ENCODE results near the gene BCOR.
A peak's percentile ranks its signal among the peaks of the same experiment; 100 is the strongest.

BCOR gene

DNA sequence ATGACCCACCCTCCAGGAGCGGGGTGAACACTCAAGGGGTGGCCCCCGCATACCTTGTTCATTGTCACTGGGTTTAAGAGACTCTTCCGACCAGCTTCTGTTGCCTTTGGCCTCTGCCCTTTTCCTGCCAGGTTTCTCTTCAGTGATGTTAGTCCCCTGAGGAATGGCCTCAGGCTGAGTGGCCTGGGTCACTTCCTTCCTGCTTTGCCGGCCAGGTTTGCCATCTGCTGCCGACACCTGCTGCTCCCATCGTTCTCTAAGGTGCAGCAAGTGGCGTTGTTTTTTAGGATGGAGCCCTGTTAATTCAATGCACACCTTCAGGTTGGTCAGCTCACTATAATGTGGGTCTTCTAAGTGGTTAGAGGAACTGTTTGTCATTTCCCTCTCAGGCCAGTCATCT is 34.2 kb downstream of the BCOR start:
- no peak for DNase-seq (ENCODE audit: low spot score)

DNA sequence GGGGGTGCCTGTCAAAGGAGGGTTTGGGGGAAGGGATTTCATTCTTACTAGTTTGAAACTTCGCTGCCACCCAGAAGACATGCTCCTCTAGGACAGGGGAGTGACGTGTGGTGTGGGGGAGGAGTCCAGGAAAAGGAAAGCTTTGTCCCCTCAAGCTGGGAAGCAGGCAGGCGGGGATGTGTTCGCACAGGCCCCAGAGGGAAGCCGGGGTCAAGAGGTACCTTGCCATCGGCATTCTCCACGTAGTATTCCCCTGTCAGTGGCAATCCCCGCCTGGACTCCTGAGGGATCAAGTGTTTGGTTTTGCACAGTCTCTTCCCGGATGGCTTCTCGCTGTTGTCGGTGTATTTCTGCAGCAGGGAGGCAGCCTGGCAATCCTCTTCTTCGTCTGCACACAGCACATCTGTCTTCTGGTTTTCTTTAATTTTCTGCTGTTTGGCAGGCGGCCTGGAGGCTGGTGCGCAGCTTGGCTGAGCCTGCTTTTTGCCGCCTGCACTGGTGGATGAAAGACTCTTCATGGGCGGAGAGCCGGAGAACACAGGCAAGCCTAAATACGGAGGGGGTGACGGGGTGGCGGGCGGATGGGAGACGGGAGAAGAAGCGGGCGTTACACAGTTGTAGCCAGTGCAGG is 35.1 kb downstream of the BCOR start:
- DNase-seq (ENCODE audit: low spot score), result no peak

DNA sequence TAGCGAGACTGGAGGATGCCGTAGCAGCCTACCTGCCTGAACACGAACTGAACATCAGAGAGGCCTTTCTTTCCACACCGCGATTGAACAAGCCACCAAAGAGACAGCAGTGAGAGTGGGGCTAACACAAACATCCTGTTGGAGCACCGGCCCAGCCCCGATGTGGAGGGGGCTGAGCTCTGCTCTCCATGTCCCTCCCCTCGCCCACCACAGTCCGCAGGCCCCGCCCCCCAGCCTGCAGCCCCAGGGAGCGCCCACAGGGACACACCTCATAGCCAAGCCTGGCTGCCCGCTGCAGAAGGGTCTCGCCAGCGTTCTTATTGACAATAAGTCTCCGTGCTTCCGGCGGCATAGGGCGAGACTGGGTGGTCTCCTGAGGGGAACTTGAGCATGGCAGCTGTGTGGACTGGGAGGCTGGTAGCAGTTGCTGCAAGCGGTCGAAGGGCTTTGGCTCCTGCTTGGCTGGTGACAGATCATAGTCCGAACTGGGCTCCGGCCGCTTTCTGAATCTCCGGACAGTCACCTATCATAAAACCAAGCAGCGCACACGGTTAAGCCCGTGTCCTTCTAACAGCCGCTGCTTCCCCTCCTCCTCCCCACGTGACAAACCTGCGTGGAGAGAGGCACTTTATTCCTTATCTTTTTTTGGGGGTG is 35.8 kb downstream of the BCOR start:
- no peak for DNase-seq (ENCODE audit: low spot score)

DNA sequence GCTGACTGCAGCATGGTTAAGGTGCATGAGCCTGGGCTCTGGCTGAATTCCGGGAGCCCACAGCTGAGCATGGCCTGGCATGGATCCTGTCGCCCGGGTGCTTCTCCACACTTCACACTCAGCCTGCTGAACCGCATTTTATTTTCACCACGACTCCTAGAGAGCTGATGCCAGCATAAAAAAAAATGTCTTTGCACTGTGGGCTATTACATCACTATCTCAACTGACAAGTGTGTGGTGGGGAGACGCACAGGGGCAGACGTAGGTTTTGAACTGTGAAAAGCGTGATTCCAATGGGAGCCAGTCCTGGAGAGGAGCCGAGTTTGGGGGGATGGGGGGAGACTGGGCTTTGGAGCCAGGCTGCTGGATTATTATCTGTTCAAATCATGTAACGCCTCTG is 36.8 kb downstream of the BCOR start:
- DNase-seq (ENCODE audit: low spot score), result no peak

DNA sequence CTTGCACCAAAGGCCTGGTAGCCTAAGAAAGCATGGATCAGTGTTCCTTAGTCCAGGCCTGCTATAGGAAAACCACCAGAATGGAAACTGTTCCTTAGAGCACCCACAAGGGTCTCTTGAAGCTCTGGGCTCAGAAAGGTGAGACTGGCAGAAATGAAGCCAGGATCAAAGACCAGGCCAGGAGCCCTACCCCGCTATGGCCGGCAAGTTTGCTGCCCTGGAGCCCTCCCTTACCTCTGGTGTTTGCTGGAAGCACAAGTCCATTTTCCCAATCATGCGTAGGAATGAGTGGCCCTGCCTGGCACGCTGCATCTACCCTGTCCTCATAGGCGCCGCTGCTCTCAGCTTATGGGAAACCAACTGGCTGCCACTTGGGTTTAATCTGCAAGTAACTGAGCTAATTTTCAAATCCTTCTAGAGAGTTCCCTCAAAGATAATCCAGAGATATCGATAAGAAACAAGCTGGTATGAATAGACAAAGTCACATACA is 37.4 kb downstream of the BCOR start:
- no peak for DNase-seq (ENCODE audit: low spot score)

DNA sequence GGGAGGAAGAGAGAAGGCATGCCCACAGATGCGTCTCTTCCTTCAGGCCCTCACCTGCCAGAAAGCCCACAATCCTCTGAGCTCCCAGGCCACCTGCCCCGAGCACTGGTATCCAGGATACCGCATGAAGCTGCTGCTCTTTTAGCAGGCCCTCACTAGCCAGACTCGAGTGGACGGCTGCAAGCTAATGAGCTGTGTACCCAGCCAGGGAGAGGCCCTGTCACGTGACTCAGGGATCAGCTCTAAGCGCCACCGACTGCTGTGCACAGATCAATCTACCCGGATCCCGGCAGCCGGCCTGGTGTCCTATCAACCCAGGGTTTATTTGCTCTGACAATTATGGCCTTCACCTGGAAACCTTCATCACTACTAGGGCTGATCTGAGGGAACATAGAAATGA is 39.0 kb downstream of the BCOR start:
- no peak for DNase-seq (ENCODE audit: low spot score)

DNA sequence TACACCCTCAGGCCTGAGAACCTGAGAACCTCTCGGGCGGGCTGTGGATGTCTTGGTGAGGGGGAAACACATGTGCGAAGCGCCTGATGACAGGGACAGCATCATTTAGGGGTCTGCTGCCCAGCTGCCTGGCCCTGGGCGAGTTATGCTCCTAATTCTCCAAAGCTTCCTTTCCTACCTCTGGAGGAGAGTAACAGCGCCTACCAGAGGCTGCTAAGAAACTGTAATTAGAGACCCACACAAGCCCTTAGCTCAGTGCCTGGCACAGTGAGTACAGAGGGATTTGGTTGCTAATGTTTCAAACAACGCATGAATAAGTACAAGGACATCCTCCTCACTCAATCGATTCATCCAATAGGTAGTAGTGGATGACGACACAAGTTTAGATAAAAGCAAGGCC is 40.4 kb downstream of the BCOR start:
- no peak for DNase-seq (ENCODE audit: low spot score)

DNA sequence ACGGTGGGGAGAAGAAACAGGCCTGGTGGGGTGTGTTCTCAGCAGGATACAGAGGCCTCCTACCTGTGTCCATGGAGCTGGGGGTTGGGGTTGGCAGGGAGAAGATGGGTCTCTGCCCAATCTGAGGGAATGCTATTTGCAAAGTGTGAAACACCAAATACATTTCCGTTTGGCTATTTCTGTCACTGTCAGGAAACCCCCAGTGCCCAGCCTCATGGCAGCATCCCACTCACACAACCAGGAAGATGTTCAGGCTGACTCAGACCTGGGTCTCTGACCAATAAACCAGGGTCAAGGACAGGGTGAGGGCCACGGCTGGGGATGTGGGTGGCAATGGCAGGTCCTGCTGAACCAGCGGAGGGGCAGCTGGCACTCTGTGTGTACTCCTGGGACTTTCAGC is 41.3 kb downstream of the BCOR start:
- no peak for DNase-seq (ENCODE audit: low spot score)

DNA sequence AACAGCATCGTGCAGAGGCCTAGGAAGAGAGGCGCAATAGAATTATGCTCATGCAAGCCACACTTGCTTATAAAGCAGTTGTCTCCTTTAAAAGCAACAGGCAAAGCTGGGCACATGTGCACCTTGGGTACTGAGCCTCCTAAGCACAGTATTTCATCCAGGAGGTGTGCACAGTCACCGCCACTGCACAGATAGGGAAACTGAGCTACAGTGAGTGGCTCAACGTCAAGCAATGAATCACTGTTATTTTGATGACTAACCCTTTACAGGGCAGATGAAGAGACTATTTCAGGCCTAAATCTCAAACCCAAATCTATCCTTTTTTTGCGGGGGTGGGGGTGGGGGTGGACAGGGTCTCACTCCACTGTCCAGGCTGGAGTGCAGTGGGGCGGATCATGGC is 42.3 kb downstream of the BCOR start:
- DNase-seq (ENCODE audit: low spot score), result no peak

DNA sequence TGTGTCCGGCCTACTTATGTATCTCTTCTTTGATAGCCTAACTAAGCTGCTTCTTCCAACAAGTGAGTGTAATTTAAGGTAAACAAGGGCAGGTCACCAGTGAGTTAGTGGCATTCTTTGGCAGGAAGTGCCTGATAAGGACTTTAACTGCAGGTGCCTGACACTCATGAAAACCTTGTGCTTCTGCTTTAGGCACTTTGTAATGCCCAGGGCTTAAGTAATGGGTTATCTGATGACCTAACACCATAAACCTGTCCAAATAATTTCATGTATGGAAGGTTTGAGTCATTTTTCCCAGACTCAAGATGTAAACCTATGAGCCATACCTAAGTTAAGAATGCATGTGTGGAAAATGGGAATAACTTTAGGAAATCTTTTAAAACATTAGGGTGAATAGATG is 43.0 kb downstream of the BCOR start:
- DNase-seq (ENCODE audit: low spot score), result no peak

DNA sequence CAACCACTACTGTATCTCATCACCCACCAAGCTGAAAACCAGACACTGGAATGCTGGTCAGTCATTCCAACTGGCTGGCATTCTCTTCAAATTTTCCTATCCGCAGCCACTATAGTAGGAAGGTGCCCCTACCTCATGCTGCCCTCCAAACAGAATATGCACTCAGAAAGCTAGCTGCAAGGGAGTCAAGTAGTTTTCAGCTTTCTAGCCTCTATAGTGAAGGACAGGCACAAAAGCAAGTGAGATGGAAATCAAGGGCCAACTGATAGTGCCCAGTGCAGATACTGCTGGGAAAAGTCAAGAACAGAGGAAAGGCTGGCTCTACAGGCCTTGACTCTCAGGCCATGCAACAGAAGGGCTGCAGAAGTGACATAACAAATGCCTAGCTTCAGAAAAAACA is 47.2 kb downstream of the BCOR start:
- DNase-seq (ENCODE audit: low spot score), result no peak

DNA sequence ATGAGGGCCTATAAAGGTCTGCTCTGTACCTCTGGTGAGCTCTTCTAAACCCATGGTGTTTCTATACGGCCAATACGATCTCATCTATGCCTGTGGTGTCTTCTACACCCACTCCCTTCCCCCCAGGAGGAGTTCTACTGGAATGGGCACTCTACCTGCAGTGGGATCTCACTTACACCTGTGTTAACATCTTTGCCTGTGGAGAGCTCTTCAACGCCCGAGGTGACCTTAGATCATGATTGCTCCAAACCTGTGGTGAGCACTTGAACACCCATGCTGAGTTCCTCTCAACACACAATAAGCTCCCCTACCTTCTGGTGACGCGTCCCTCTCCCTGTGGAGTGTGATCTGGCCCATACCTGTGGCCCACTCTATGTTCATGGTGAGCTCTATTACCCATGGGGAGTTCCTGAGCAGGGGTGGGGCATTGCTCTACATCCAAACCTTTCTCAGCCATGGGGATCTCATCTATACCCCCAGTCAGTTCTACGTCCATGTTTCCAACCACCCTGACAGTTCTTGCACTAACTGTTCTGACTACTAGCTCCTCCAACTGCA is 48.6 kb downstream of the BCOR start:
- DNase-seq (ENCODE audit: low spot score), result no peak

DNA sequence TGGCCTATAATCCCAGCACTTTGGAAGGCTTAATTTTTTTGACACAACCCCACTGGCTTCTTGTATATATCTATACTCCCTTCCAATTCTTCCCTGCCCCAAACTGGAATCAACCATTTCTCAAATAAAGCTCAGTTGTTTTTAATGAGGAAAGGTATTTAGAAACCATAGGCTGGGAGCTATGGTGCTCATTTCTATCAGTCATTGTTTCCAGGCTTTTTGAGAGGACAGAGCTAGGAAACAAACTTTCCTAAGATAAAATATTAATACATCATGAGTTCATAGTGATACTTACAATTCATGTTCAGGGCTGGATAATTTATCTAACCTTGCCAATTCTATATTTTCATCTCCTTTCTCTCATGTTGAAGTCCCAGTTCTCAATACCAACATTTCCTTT is 50.3 kb downstream of the BCOR start:
- no peak for DNase-seq (ENCODE audit: low spot score)

DNA sequence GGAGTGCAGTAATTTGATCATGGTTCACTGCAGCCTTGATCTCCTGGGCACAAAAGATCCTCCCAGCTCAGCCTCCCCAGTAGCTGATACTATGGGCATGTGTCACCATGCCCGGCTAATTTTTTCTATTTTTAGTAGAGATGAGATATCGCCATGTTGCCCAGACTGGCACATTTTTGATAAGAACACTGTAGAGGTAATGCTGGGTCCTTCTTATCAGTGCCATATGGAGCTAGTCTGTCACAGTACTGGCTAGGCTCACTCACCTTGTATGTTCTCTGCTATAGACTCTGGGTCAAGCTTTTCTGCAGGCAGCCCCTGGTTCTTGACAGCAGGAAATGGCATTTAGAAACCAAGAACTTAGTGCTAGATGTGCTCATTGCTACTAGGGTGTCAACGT is 53.9 kb downstream of the BCOR start:
- no peak for DNase-seq (ENCODE audit: low spot score)

DNA sequence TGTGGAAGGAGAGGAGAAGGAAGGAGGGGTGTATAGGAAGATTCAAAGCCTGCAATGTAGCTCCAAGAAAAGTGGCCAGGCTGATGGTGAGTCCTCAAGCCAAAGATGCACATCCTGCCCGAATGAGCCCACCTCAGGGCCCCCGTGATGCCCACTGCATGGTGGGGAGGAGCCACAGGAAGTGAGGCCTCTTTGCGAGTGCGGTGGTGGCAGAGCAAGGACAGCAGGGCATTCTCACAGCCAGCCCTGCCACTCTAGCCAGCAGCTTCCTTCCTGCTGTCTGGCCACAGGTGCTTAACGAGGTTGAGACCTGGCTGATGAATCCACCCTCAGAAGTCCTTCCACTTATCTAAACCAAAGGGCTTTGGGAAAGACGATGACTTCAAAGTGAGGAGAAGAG is 55.8 kb downstream of the BCOR start:
- no peak for DNase-seq (ENCODE audit: low spot score)

DNA sequence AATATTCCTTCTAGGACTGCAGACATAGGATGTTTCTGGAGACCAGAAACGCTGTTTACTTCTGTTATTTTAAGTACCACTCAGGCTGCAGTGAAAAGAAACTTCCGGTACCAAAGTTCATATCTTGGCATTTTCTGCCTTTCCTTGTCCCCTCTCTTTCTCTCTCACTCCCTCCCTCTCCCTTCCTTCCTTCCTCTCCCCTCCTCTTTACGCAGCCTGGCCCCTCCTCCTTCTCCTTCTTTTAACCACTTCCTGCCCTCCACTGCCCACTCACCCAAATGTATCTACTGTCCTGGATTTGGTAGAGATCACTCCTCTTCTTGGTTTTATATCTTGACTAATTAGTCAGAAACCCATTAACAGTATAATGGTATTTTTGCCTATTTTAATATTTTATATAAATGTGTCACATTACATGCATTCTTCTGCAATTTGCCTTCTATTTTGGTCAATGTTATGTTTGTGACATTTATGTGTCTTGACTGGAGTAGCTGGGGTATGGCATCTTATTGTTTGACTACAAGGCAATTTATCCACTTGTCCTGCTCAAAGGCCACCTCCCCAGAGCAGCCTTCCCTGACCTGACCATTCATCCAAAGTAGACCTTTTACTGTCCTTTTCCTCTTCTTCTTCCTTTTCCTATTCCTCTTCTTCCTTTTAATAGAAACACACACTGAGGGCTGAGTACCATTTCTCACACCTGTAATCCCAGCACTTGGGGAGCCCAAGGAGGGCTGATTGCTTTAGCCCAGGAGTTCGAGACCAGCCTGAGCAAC is 56.9 kb downstream of the BCOR start:
- no peak for DNase-seq (ENCODE audit: low spot score)

DNA sequence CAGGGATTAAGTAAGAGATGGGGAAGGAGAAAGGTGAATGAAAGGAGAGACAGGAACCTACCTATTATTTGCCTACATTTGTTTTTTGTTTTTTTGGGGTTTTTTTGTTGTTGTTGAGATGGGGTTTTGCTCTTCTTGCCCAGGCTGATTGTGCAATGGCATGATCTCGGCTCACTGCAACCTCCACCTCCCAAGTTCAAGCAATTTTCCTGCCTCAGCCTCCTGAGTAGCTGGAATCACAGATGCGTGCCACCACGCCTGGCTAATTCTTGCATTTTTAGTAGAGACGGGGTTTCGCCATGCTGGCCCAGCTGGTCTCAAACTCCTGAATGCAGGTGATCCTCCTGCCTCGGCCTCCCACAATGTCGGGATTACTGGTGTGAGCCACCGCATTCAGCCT is 57.9 kb downstream of the BCOR start:
- no peak for DNase-seq (ENCODE audit: low spot score)

DNA sequence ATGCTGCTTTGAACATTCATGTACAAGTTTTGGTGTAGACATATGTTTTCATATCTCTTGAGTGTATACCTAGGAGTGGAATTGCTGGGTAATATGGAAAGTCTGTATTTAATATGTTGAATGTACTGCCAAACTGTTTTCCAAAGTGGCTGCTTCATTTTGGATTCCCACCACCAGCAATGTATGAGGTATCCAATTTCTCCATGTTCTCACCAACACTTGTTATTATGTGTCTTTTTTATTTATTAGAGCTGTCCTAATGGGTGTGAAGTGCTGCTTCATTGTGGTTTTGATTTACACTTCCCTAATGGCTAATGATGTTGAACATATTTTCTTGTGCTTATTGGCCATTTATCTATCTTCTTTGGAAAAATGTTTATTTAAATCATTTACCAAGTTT is 60.4 kb downstream of the BCOR start:
- DNase-seq (ENCODE audit: low spot score), result no peak

DNA sequence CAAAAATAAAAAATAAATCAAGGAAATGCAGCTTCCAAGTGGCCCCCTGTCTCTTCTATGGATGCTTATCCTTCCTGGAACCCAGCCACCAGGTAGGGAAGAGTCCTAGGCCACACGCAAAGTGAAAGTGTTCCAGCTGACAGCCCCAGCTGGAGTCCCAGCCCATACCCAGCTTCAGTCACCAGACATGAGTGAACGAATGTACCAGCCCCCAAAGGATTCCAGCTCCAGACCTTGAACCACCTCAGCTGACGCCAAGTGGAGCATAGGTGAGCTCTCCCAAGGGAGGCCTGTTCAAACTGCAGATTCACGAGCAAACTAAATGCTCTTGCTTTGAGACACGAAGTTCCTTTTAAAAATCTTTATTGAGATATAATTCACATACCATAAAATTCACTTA is 62.0 kb downstream of the BCOR start:
- no peak for DNase-seq (ENCODE audit: low spot score)

DNA sequence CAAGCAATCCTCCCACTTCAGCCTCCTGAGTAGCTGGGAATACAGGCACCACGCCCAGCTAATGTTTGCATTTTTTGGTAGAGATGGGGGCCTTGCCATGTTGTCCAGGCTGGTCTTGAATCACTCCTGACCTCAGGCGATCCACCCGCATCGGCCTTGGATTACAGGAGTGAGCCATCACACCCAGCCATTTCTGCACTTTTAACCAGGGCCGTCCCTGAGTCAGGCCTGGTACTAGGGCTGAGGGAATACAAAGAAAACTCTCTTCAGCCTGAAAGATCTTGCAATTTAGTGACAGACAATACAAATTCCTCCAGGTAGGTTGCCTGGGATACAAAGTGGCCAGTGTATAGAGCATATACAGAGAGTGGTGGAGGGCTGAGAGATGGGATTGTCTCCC is 65.8 kb downstream of the BCOR start:
- no peak for DNase-seq (ENCODE audit: low spot score)

DNA sequence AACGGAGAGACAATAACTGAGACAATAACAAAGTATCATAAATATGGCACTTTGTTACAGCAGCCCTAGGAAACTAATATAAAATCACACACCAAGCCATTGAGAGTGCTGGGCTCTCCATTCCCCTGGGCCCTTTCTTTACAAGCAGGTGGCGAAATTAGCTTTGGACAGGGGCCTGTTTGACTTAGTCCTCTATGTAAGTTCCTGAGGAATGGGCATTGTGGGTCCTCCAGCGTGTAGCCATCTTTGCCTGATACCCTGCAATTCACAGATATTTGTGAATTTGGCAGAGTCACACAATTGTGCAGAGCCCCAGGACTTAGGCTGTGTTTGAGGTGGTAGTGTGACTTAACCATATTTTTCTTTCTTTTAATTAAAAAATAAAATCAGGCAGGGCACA is 67.6 kb downstream of the BCOR start:
- DNase-seq (ENCODE audit: low spot score), result no peak

DNA sequence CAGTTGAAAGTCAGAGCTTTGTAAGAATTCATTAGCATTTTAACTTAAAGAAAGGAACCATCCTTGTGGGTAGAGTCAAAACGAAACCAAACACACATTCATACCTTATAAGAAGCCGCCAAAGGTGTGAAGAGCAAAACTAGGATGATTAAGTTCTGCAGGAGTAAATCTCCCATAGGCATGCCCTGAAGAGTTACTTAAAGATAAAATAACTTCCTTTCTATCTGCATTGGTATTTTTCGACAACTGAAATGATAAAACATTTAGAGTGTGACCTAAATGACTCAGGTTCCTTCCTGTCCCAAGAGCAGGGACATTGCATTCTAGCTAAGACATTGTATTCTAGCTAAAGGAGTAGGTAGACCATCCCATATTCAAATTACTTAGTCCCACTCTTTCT is 75.3 kb downstream of the BCOR start:
- no peak for DNase-seq (ENCODE audit: low spot score)

DNA sequence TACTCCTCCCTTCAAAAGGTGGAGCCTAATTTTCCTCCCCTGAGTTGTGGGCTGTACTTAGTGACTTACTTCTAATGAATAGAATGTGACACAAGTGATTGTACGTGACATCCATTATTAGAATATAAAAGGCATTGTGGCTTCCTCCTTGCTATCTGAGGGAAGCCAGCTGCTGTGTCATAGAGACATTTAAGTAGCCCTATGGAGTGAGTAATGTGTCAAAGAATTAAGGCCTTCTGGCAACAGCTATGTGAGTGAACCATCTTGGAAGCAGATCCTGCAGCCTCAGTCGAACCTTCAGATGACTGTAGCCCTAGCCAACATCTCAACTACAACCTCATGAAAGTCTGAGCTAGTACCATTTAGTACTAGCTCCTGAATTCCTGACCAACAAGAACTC is 76.1 kb downstream of the BCOR start:
- DNase-seq (ENCODE audit: low spot score), result peak; percentile 71
